Measurements from ENCODE around the gene ITM2B. TPM values are rescaled to one million over a fixed set of nuclear protein-coding genes. Genes with fewer than 3 reads are reported as not detected.

The ITM2B gene
- total RNA-seq, 1 experiment from 2014 or later: 178 TPM

DNA sequence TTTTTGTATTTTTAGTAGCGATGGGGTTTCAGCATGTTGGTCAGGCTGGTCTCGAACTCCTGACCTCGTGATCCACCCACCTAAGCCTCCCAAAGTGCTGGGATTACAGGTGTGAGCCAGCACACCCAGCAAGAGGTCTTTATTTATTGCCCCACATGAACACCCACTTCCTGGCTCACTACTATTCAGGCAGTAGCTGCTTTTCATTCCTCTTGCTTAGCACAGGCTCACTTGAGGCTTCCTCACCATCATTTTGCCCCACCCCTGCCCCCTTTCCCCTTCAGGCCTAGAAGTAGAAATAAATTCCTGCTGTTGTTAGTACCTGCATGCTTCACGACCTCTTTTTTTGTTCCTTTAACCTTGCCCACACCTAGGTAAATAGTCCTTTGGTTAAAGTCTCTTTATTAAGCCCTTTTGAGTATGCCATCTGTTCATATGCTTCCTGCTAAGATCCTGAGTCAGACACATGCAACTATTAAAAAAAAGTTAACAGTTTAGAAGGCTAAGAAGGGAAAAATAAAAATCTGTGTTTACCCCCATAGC, 33.5 kb upstream of the ITM2B start:
- Mint-ChIP-seq H3K9me3 (peaks cover 42% of the 10 kb centered on the region), H3K36me3 (no peaks in the 10 kb centered on the region; the same call in 1 of the 2 replicates), H3K4me1 (0 out of 2 replicates have a peak, but pooled peaks cover 4% of the 10 kb centered on the region), H3K27me3 (ENCODE audit: low read depth) (peaks cover 4% of the 10 kb centered on the region; the same call in 1 of the 2 replicates), H3K4me3 (no peak overlapping the region), H3K27ac (no peak overlapping the region)
- DNase-seq (ENCODE audit: low spot score) (no peak), ATAC-seq (no peak; the same call in 1 of the 2 replicates)
- POLR2A ChIA-PET: no interaction called here
- no peak for TF ChIP-seq ZNF423 (CRISPR knock-in tag; IDR thresholded peaks at IDR 0.05)
- TF ChIP-seq TEAD1 (CRISPR knock-in tag; IDR thresholded peaks at IDR 0.05): no peak
- TF ChIP-seq GTF2I (CRISPR knock-in tag; conservative IDR thresholded peaks at IDR 0.05): no peak
- TF ChIP-seq OVOL2 (CRISPR knock-in tag; IDR thresholded peaks at IDR 0.05; ENCODE audit: borderline replicate concordance): no peak
- CTCF ChIA-PET: no interaction called here

DNA sequence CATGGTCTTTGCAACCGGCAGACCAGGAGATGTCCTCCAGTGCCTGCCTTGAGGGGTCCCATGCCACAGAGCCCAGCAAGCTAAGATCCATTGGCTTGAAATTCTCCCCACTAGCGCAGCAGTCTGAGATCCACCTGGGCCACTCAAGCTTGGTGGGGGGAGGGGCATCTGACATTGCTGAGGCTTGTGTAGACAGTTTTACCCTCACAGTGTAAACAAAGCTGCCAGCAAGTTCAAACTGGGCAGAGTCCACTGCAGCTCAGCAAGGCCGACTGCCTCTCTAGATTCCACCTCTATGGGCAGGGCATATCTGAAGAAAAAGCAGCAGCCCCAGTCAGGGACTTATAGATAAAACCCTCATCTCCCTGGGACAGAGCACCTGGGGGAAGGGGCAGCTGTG, 32.0 kb upstream of the ITM2B start:
- CTCF ChIA-PET: no interaction called here
- Mint-ChIP-seq H3K4me1 (0 out of 2 replicates have a peak, but pooled peaks cover 4% of the 10 kb centered on the region), H3K27me3 (ENCODE audit: low read depth) (peaks cover 4% of the 10 kb centered on the region; the same call in 1 of the 2 replicates), H3K36me3 (peaks cover under 1% of the 10 kb centered on the region), H3K4me3 (no peak overlapping the region), H3K9me3 (peaks cover 51% of the 10 kb centered on the region), H3K27ac (no peak overlapping the region)
- ATAC-seq (no peak), DNase-seq (ENCODE audit: low spot score) (no peak)
- POLR2A ChIA-PET: no interaction called here
- TF ChIP-seq ESRRA (CRISPR knock-in tag; IDR thresholded peaks at IDR 0.05; ENCODE audit: borderline replicate concordance): no peak
- TF ChIP-seq, protein P1, sequence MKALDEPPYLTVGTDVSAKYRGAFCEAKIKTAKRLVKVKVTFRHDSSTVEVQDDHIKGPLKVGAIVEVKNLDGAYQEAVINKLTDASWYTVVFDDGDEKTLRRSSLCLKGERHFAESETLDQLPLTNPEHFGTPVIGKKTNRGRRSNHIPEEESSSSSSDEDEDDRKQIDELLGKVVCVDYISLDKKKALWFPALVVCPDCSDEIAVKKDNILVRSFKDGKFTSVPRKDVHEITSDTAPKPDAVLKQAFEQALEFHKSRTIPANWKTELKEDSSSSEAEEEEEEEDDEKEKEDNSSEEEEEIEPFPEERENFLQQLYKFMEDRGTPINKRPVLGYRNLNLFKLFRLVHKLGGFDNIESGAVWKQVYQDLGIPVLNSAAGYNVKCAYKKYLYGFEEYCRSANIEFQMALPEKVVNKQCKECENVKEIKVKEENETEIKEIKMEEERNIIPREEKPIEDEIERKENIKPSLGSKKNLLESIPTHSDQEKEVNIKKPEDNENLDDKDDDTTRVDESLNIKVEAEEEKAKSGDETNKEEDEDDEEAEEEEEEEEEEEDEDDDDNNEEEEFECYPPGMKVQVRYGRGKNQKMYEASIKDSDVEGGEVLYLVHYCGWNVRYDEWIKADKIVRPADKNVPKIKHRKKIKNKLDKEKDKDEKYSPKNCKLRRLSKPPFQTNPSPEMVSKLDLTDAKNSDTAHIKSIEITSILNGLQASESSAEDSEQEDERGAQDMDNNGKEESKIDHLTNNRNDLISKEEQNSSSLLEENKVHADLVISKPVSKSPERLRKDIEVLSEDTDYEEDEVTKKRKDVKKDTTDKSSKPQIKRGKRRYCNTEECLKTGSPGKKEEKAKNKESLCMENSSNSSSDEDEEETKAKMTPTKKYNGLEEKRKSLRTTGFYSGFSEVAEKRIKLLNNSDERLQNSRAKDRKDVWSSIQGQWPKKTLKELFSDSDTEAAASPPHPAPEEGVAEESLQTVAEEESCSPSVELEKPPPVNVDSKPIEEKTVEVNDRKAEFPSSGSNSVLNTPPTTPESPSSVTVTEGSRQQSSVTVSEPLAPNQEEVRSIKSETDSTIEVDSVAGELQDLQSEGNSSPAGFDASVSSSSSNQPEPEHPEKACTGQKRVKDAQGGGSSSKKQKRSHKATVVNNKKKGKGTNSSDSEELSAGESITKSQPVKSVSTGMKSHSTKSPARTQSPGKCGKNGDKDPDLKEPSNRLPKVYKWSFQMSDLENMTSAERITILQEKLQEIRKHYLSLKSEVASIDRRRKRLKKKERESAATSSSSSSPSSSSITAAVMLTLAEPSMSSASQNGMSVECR (CRISPR knock-in tag; IDR thresholded peaks at IDR 0.05; ENCODE audit: borderline replicate concordance): no peak
- no peak for TF ChIP-seq RELA (CRISPR knock-in tag; IDR thresholded peaks at IDR 0.05; ENCODE audit: borderline replicate concordance)
- TF ChIP-seq ZNF219 (CRISPR knock-in tag; IDR thresholded peaks at IDR 0.05; ENCODE audit: borderline replicate concordance): no peak
- no peak for TF ChIP-seq GTF2I (CRISPR knock-in tag; conservative IDR thresholded peaks at IDR 0.05)
- no peak for TF ChIP-seq ZNF121 (CRISPR knock-in tag; IDR thresholded peaks at IDR 0.05)
- TF ChIP-seq, protein P2, sequence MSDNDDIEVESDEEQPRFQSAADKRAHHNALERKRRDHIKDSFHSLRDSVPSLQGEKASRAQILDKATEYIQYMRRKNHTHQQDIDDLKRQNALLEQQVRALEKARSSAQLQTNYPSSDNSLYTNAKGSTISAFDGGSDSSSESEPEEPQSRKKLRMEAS (CRISPR knock-in tag; IDR thresholded peaks at IDR 0.05): no peak
- no peak for TF ChIP-seq SMAD4 (CRISPR knock-in tag; IDR thresholded peaks at IDR 0.05)
- no peak for TF ChIP-seq OVOL2 (CRISPR knock-in tag; IDR thresholded peaks at IDR 0.05; ENCODE audit: borderline replicate concordance)
- TF ChIP-seq, protein P3, sequence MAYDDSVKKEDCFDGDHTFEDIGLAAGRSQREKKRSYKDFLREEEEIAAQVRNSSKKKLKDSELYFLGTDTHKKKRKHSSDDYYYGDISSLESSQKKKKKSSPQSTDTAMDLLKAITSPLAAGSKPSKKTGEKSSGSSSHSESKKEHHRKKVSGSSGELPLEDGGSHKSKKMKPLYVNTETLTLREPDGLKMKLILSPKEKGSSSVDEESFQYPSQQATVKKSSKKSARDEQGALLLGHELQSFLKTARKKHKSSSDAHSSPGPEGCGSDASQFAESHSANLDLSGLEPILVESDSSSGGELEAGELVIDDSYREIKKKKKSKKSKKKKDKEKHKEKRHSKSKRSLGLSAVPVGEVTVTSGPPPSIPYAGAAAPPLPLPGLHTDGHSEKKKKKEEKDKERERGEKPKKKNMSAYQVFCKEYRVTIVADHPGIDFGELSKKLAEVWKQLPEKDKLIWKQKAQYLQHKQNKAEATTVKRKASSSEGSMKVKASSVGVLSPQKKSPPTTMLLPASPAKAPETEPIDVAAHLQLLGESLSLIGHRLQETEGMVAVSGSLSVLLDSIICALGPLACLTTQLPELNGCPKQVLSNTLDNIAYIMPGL (CRISPR knock-in tag; IDR thresholded peaks at IDR 0.05): no peak
- TF ChIP-seq, protein P4, sequence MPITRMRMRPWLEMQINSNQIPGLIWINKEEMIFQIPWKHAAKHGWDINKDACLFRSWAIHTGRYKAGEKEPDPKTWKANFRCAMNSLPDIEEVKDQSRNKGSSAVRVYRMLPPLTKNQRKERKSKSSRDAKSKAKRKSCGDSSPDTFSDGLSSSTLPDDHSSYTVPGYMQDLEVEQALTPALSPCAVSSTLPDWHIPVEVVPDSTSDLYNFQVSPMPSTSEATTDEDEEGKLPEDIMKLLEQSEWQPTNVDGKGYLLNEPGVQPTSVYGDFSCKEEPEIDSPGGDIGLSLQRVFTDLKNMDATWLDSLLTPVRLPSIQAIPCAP (CRISPR knock-in tag; IDR thresholded peaks at IDR 0.05): no peak
- TF ChIP-seq, protein P5, sequence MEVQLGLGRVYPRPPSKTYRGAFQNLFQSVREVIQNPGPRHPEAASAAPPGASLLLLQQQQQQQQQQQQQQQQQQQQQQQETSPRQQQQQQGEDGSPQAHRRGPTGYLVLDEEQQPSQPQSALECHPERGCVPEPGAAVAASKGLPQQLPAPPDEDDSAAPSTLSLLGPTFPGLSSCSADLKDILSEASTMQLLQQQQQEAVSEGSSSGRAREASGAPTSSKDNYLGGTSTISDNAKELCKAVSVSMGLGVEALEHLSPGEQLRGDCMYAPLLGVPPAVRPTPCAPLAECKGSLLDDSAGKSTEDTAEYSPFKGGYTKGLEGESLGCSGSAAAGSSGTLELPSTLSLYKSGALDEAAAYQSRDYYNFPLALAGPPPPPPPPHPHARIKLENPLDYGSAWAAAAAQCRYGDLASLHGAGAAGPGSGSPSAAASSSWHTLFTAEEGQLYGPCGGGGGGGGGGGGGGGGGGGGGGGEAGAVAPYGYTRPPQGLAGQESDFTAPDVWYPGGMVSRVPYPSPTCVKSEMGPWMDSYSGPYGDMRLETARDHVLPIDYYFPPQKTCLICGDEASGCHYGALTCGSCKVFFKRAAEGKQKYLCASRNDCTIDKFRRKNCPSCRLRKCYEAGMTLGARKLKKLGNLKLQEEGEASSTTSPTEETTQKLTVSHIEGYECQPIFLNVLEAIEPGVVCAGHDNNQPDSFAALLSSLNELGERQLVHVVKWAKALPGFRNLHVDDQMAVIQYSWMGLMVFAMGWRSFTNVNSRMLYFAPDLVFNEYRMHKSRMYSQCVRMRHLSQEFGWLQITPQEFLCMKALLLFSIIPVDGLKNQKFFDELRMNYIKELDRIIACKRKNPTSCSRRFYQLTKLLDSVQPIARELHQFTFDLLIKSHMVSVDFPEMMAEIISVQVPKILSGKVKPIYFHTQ (CRISPR knock-in tag; IDR thresholded peaks at IDR 0.05): no peak
- TF ChIP-seq, protein P6, sequence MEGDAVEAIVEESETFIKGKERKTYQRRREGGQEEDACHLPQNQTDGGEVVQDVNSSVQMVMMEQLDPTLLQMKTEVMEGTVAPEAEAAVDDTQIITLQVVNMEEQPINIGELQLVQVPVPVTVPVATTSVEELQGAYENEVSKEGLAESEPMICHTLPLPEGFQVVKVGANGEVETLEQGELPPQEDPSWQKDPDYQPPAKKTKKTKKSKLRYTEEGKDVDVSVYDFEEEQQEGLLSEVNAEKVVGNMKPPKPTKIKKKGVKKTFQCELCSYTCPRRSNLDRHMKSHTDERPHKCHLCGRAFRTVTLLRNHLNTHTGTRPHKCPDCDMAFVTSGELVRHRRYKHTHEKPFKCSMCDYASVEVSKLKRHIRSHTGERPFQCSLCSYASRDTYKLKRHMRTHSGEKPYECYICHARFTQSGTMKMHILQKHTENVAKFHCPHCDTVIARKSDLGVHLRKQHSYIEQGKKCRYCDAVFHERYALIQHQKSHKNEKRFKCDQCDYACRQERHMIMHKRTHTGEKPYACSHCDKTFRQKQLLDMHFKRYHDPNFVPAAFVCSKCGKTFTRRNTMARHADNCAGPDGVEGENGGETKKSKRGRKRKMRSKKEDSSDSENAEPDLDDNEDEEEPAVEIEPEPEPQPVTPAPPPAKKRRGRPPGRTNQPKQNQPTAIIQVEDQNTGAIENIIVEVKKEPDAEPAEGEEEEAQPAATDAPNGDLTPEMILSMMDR (IDR thresholded peaks at IDR 0.05): no peak
- no peak for TF ChIP-seq ELF4 (CRISPR knock-in tag; IDR thresholded peaks at IDR 0.05; ENCODE audit: low read depth)
- TF ChIP-seq, protein P7, sequence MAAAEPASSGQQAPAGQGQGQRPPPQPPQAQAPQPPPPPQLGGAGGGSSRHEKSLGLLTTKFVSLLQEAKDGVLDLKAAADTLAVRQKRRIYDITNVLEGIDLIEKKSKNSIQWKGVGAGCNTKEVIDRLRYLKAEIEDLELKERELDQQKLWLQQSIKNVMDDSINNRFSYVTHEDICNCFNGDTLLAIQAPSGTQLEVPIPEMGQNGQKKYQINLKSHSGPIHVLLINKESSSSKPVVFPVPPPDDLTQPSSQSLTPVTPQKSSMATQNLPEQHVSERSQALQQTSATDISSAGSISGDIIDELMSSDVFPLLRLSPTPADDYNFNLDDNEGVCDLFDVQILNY (CRISPR knock-in tag; IDR thresholded peaks at IDR 0.05): no peak
- TF ChIP-seq, protein P8, sequence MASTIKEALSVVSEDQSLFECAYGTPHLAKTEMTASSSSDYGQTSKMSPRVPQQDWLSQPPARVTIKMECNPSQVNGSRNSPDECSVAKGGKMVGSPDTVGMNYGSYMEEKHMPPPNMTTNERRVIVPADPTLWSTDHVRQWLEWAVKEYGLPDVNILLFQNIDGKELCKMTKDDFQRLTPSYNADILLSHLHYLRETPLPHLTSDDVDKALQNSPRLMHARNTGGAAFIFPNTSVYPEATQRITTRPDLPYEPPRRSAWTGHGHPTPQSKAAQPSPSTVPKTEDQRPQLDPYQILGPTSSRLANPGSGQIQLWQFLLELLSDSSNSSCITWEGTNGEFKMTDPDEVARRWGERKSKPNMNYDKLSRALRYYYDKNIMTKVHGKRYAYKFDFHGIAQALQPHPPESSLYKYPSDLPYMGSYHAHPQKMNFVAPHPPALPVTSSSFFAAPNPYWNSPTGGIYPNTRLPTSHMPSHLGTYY (CRISPR knock-in tag; IDR thresholded peaks at IDR 0.05): no peak
